ENCODE measurements around the gene FGR.
"Not testable (repeated sequence)": the region's sequence is repeated elsewhere in the genome, so short reads cannot be mapped to it uniquely, and the experiment has no call there.

The FGR gene

GRCh38 chr1:27622828-27623227, 12.2 kb downstream of the FGR start:
- TF ChIP-seq, protein P1, sequence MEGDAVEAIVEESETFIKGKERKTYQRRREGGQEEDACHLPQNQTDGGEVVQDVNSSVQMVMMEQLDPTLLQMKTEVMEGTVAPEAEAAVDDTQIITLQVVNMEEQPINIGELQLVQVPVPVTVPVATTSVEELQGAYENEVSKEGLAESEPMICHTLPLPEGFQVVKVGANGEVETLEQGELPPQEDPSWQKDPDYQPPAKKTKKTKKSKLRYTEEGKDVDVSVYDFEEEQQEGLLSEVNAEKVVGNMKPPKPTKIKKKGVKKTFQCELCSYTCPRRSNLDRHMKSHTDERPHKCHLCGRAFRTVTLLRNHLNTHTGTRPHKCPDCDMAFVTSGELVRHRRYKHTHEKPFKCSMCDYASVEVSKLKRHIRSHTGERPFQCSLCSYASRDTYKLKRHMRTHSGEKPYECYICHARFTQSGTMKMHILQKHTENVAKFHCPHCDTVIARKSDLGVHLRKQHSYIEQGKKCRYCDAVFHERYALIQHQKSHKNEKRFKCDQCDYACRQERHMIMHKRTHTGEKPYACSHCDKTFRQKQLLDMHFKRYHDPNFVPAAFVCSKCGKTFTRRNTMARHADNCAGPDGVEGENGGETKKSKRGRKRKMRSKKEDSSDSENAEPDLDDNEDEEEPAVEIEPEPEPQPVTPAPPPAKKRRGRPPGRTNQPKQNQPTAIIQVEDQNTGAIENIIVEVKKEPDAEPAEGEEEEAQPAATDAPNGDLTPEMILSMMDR (IDR thresholded peaks at IDR 0.05; ENCODE audit: insufficient read depth, low read length, poor library complexity, severe bottlenecking): no peak
- no peak for TF ChIP-seq EZH2phosphoT487 (conservative IDR thresholded peaks at IDR 0.05; ENCODE audit: low read length)

GRCh38 chr1:27621051-27621920, 13.7 kb downstream of the FGR start:
- no peaks in the 10 kb centered on the region for H3F3A ChIP-seq (ENCODE audit: insufficient read depth)
- H3K36me3 ChIP-seq (ENCODE audit: low read length): no peaks in the 10 kb centered on the region
- TF ChIP-seq, protein P1 (IDR thresholded peaks at IDR 0.05; ENCODE audit: insufficient read depth, low read length, poor library complexity, severe bottlenecking): no peak
- no peak for TF ChIP-seq EZH2phosphoT487 (conservative IDR thresholded peaks at IDR 0.05; ENCODE audit: low read length)
- H3K9me3 ChIP-seq (ENCODE audit: insufficient read depth, low read length): no peaks in the 10 kb centered on the region
- H3K4me3 ChIP-seq (ENCODE audit: insufficient read depth, low read length, poor library complexity, severe bottlenecking): no peak overlapping the region
- no peaks in the 10 kb centered on the region for H3K27me3 ChIP-seq (ENCODE audit: low read length)
- no peaks in the 10 kb centered on the region for H3K79me2 ChIP-seq (ENCODE audit: insufficient read depth, low read length)
- H3K4me2 ChIP-seq (ENCODE audit: low read depth, low read length, poor library complexity, severe bottlenecking): no peak overlapping the region
- no peak overlapping the region for H3K27ac ChIP-seq (ENCODE audit: low read depth, low read length)
- H3K9ac ChIP-seq (ENCODE audit: low read length): no peak overlapping the region
- H3K9me2 ChIP-seq (replicated peaks; ENCODE audit: insufficient read depth, low read length): no peaks in the 10 kb centered on the region
- H2AFZ ChIP-seq (ENCODE audit: low read depth, low read length, severe bottlenecking): no peak overlapping the region
- H4K20me1 ChIP-seq (ENCODE audit: low read depth, low read length): no peaks in the 10 kb centered on the region

More at GRCh38 chr1:27622828-27623227, 12.2 kb downstream of the FGR start:
- H3F3A ChIP-seq (ENCODE audit: insufficient read depth): no peaks in the 10 kb centered on the region
- no peaks in the 10 kb centered on the region for H3K79me2 ChIP-seq (ENCODE audit: insufficient read depth, low read length)
- no peaks in the 10 kb centered on the region for H3K9me2 ChIP-seq (replicated peaks; ENCODE audit: insufficient read depth, low read length)
- H3K27ac ChIP-seq (ENCODE audit: low read depth, low read length): no peak overlapping the region
- H4K20me1 ChIP-seq (ENCODE audit: low read depth, low read length): no peaks in the 10 kb centered on the region
- H3K36me3 ChIP-seq (ENCODE audit: low read length): no peaks in the 10 kb centered on the region
- H3K9me3 ChIP-seq (ENCODE audit: insufficient read depth, low read length): no peaks in the 10 kb centered on the region
- no peak overlapping the region for H3K4me3 ChIP-seq (ENCODE audit: insufficient read depth, low read length, poor library complexity, severe bottlenecking)
- H3K9ac ChIP-seq (ENCODE audit: low read length): no peak overlapping the region
- no peaks in the 10 kb centered on the region for H3K27me3 ChIP-seq (ENCODE audit: low read length)
- no peak overlapping the region for H2AFZ ChIP-seq (ENCODE audit: low read depth, low read length, severe bottlenecking)
- no peak overlapping the region for H3K4me2 ChIP-seq (ENCODE audit: low read depth, low read length, poor library complexity, severe bottlenecking)

GRCh38 chr1:27619782-27620438, 15.1 kb downstream of the FGR start:
- H3K36me3 ChIP-seq (ENCODE audit: low read length); H3K9me2 ChIP-seq (replicated peaks; ENCODE audit: insufficient read depth, low read length); H3K9ac ChIP-seq (ENCODE audit: low read length); H4K20me1 ChIP-seq (ENCODE audit: low read depth, low read length); H3F3A ChIP-seq (ENCODE audit: insufficient read depth); H3K79me2 ChIP-seq (ENCODE audit: insufficient read depth, low read length); H3K27me3 ChIP-seq (ENCODE audit: low read length); H3K9me3 ChIP-seq (ENCODE audit: insufficient read depth, low read length); H3K4me3 ChIP-seq (ENCODE audit: insufficient read depth, low read length, poor library complexity, severe bottlenecking); H3K27ac ChIP-seq (ENCODE audit: low read depth, low read length); H3K4me2 ChIP-seq (ENCODE audit: low read depth, low read length, poor library complexity, severe bottlenecking); H2AFZ ChIP-seq (ENCODE audit: low read depth, low read length, severe bottlenecking): not testable (repeated sequence)

Measured in SU-DHL-6 (cell line).